B cell (primary cell): ENCODE results near the gene EIF2D.

Source experiments
- CTCF ChIP-seq: fragments of 200-600 bp; IDR thresholded peaks from one replicate; pipeline ENCODE4 v1.8.0; 2022; ENCODE audit warnings: antibody characterized with exemption, mild to moderate bottlenecking
- EZH2 ChIP-seq: IDR thresholded peaks from 2 replicates; pipeline ENCODE4 v1.6.1; 2012; ENCODE audit warnings: borderline replicate concordance, low read depth, mild to moderate bottlenecking, moderate library complexity, low read length; ENCODE audit not compliant: insufficient read depth, poor library complexity, severe bottlenecking

- TF ChIP-seq CTCF (no peak), EZH2 (no peak)
Measured at GRCh38 chr1:206563367-206564207, 48.7 kb downstream of the EIF2D start.
